HG02759 (cell line): Measurements from ENCODE around the gene NBPF1.
"Not testable (repeated sequence)": the region's sequence is repeated elsewhere in the genome, so short reads cannot be mapped to it uniquely, and the experiment has no call there.

ENCODE experiments used
- ATAC-seq: cut with Tn5 transposase; IDR thresholded peaks from one replicate; pipeline ENCODE4 v1.9.1; 2021; ENCODE audit warnings: mild to moderate bottlenecking, moderate library complexity; ENCODE audit not compliant: unreplicated experiment

NBPF1 gene

GRCh38 chr1:16557034-16557433 lies 56.3 kb downstream of the NBPF1 start:
- not testable (repeated sequence) for ATAC-seq

GRCh38 chr1:16553244-16553643 lies 60.1 kb downstream of the NBPF1 start:
- ATAC-seq: not testable (repeated sequence)

GRCh38 chr1:16550212-16550918 lies 63.0 kb downstream of the NBPF1 start:
- ATAC-seq: not testable (repeated sequence)

GRCh38 chr1:16549545-16549944 lies 63.8 kb downstream of the NBPF1 start:
- ATAC-seq: not testable (repeated sequence)

GRCh38 chr1:16547502-16548241 lies 65.7 kb downstream of the NBPF1 start:
- not testable (repeated sequence) for ATAC-seq

GRCh38 chr1:16545682-16546095 lies 67.7 kb downstream of the NBPF1 start:
- not testable (repeated sequence) for ATAC-seq

- not testable (repeated sequence) for ATAC-seq
These were observed 72.9 kb downstream of the NBPF1 start for GRCh38 chr1:16540421-16540893.

GRCh38 chr1:16537528-16537927 lies 75.8 kb downstream of the NBPF1 start:
- not testable (repeated sequence) for ATAC-seq

- ATAC-seq: not testable (repeated sequence)
These were observed 76.6 kb downstream of the NBPF1 start for GRCh38 chr1:16536796-16537195.

GRCh38 chr1:16535898-16536297 lies 77.5 kb downstream of the NBPF1 start:
- ATAC-seq: not testable (repeated sequence)

GRCh38 chr1:16535487-16535886 lies 77.9 kb downstream of the NBPF1 start:
- not testable (repeated sequence) for ATAC-seq

GRCh38 chr1:16534829-16535456 lies 78.4 kb downstream of the NBPF1 start:
- peak; percentile 55 for ATAC-seq

GRCh38 chr1:16534239-16534828 lies 79.0 kb downstream of the NBPF1 start:
- ATAC-seq: not testable (repeated sequence)

- not testable (repeated sequence) for ATAC-seq
These were observed 81.0 kb downstream of the NBPF1 start for GRCh38 chr1:16532235-16532991.

GRCh38 chr1:16528338-16528737 lies 85.0 kb downstream of the NBPF1 start:
- not testable (repeated sequence) for ATAC-seq

- not testable (repeated sequence) for ATAC-seq
These were observed 87.6 kb downstream of the NBPF1 start for GRCh38 chr1:16525769-16526168.

- not testable (repeated sequence) for ATAC-seq
These were observed 91.7 kb downstream of the NBPF1 start for GRCh38 chr1:16521679-16522078.

- no peak for ATAC-seq
These were observed 92.1 kb downstream of the NBPF1 start for GRCh38 chr1:16521288-16521583.

- not testable (repeated sequence) for ATAC-seq
These were observed 92.7 kb downstream of the NBPF1 start for GRCh38 chr1:16520435-16521287.
